ENCODE results near the gene NT5E.
"Not testable (repeated sequence)": the region's sequence is repeated elsewhere in the genome, so short reads cannot be mapped to it uniquely, and the experiment has no call there.

The NT5E gene

DNA sequence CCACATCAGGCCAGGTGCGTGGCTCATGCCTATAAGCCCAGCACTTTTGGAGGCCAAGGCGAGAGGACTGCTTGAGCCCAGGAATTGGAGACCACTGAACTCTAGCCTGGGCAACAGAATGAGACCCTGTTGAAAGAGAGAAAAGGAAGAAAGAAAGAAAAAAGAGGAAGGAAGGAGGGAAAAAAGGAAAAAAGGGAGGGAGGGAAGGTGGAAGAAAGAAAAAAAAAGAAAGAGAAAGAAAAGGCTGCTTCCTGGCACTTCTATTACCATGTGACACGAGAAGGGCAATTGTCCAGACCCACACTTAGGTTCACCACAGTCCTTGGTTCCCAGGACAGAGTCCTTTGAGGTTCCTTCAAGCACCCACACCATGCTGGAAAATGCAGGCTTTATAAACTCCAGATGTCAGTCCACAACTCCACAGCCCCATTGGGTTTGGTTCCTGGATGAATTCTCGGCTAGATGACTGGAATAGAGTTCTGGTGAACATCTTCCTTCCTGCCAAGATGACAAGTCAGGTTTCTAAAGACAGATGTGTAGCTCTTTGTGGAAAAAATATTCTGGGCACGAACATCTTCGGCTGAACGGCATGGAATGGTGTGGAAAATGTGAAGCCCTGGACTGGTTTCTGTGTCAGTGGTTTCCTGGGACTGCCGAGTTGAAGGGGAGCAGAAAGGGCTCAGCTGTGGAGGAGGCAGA, 32.5 kb downstream of the NT5E start:
- in situ Hi-C loops (cut with MboI; ENCODE audit: low pct_unique_long_range_greater_than_20kb, low sequenced_read_pairs): no loop called here
- no peak for DNase-seq

DNA sequence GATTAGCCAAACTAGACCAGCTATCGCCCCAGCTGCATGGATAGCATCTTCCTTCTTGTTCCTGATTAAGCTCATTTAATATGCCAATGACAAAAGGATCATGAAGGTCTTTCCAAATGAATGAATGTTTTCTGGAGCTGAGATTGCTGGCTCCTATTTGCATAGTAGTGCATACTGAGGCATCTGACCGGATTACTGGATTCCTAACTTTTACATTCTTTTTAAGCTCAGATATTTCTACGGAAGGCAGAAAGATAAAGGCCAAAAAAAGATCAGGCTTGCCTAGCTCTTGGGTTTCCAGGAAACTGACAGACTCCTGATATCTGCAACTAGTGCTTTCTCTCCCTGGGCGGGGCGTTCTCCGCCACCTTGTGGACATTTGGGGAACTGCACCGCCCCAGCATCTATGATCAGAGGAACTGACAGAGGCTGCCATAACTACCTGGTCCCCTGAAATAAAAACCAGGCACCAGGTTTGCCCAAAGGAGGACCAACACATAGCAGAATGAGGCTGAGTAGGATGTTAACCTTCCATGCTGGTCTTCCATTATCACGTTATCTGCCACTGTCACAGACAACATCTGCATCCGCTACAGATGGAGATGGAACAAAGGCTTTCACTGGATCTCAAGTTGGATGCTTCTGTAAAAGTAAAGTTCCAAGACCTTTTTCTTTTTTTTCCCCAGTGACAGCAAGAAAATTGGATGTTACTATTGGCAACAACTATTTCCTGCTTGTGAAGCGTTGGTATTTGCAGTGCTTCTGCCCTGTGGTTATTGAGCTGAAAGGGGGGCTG, 33.2 kb downstream of the NT5E start:
- DNase-seq: peak; percentile 76
- in situ Hi-C loops (cut with MboI; ENCODE audit: low pct_unique_long_range_greater_than_20kb, low sequenced_read_pairs): no loop called here

DNA sequence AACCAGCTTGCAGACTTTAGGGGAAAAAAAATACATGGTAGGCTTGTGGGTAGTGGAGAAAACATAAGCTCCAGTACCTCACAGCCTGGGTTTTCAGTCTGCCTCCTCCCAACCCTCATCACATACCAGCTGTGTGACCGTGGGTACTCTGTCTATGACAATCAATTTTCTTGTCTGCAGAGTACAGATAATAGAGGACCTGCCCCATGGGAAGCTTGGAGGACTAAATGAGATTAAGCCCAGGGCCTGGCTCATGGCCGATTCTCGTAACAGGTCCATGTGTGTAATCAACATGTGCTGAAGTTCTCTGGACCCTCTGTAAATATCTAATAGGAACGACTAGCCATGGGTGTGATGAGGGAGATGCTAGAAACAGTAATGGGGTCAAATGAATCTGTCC, 34.0 kb downstream of the NT5E start:
- in situ Hi-C loops (cut with MboI; ENCODE audit: low pct_unique_long_range_greater_than_20kb, low sequenced_read_pairs): no loop called here
- no peak for DNase-seq

DNA sequence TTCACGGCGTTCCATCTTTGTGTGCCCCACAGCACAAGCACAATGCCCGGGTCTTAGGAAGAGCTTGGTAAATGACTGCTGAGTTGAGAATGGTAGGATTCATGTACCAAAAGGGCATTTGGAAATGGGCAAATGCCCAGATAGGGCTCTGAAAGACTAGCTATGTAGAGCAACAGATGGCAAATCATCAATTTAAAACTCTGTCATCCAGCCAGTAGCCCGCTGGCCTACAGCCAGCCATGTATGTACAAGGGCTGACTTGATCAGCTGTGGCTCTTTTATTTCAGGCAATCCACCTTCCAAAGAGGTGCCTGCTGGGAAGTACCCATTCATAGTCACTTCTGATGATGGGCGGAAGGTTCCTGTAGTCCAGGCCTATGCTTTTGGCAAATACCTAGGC, 35.1 kb downstream of the NT5E start:
- in situ Hi-C loops (cut with MboI; ENCODE audit: low pct_unique_long_range_greater_than_20kb, low sequenced_read_pairs): no loop called here
- no peak for DNase-seq

DNA sequence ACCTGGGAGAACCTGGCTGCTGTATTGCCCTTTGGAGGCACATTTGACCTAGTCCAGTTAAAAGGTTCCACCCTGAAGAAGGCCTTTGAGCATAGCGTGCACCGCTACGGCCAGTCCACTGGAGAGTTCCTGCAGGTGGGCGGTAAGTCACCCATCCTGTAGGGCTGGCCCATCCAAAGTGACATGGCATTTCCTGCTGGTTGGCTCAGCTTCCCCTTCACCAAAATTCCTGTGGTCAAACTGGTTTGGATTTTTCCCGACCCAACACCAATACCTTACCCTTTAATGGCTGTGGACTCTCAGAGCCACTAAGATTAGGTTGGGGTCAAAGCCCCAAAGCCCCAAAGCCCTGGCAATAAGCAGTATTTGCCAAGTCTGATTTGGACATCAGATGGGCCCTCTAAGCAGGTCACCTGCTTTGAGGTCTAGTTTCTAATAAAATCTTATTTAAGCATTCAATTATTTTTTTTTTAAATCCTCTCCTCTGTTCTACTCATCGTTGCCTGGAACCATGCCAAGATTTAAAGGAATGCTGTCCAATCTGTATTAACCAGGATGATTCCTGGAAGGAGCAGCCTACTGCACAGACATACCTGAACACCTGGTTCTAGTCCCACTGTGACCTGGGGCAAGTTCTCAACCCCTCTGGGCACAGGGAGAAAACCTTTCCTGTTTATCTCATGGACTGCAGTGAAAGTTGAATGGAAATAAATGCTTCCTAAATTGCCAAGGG, 40.8 kb downstream of the NT5E start:
- in situ Hi-C loops (cut with MboI; ENCODE audit: low pct_unique_long_range_greater_than_20kb, low sequenced_read_pairs): no loop called here
- DNase-seq: no peak

DNA sequence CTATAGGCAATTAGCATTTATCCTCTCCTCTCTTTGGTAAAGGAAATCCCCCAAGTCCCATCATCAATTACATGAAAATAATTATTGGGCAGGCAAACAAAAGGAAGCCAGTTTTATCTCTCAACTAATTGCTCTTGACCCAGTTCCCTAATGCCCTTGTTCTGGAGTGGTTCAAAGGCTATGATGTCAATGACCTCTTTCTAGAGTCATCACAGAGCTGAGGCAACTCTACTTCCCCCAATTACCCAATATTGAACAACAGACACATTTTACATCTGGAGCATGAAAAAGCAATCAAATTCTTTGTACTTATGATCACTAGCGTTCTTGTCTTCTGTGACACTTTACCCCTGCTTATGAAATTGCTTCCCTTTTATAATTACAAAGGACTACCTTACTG, 43.5 kb downstream of the NT5E start:
- in situ Hi-C loops (cut with MboI; ENCODE audit: low pct_unique_long_range_greater_than_20kb, low sequenced_read_pairs): no loop called here

DNA sequence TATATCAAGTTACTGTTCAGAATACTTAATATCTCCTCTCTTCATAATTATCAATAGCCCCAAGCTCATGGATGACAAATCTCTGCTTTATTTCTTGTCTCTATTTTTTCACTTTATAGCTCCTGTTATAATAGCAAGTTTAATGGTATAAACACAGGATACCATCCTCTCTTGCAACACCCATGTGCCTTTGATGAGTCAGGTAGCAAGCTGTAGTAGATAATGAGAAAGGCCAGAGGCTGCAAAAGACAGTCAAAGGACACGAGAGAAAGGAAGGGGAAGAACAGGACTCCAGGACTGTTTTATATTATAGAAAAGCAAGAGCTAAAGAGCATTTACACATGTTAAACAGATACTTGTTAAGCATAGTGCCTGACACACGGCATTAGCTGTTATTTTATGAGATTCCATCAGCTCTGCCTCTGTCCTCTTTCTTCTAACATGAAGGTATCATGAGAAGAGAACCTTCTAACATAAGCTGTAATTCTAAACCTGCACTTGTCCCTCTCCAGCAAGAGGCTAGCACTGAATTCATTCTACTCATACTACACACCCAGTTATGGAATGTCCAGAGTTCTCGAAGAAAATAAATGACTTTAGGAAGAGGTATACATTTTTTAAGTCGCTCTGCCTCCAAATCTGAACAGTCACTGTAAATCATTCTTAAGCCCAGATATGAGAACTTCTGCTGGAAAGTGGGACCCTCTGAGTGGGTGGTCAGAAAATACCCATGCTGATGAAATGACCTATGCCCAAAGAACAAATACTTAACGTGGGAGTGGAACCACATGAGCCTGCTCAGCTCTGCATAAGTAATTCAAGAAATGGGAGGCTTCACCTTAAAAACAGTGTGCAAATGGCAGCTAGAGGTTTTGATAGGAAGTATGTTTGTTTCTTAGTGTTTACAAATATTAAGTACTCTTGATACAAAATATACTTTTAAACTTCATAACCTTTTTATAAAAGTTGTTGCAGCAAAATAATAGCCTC, 45.0 kb downstream of the NT5E start:
- in situ Hi-C loops (cut with MboI; ENCODE audit: low pct_unique_long_range_greater_than_20kb, low sequenced_read_pairs): no loop called here
- no peak for DNase-seq

More for the DNA sequence above, 43.5 kb downstream of the NT5E start:
- no peak for DNase-seq

DNA sequence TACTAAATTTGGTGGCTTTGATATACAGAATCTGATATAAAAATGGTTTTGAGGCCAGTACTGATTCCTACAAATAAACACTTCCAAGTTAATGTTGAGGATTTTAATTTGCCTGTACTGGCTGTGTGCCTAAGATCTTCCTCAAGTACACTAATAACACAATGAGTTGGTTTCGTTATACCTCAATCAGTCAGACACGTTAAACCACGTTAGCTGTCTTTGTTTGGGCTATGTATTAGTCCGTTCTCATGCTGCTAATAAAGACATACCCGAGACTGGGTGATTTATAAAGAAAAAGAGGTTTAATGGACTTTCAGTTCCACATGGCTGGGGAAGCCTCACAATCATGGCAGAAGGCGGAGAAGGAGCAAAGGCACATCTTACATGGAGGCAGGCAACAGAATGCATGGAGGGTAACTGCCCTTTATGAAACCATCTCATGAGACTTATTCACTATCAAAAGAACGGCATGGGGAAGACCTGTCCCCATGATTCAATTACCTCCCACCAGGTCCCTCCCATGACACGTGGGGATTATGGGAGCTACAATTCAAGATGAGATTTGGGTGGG, 46.2 kb downstream of the NT5E start:
- no peak for DNase-seq
- in situ Hi-C loops (cut with MboI; ENCODE audit: low pct_unique_long_range_greater_than_20kb, low sequenced_read_pairs): no loop called here

DNA sequence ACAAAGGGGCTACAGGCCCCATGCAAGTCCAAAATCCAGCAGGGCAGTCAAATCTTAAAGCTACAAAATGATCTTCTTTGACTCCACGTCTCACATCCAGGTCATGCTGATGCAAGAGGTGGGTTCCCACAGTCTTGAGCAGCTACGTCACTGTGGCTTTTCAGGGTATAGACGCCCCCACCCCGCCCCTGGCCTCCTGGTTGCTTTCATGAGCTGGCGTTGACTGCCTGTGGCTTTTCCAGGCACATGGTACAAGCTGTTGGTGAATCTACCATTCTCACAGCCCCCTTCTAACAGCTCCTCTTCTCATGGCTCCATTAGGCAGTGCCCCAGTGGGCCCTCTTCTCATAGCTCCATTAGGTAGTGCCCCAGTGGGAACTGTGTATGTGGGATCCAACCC, 47.0 kb downstream of the NT5E start:
- no peak for DNase-seq
- in situ Hi-C loops (cut with MboI; ENCODE audit: low pct_unique_long_range_greater_than_20kb, low sequenced_read_pairs): no loop called here

DNA sequence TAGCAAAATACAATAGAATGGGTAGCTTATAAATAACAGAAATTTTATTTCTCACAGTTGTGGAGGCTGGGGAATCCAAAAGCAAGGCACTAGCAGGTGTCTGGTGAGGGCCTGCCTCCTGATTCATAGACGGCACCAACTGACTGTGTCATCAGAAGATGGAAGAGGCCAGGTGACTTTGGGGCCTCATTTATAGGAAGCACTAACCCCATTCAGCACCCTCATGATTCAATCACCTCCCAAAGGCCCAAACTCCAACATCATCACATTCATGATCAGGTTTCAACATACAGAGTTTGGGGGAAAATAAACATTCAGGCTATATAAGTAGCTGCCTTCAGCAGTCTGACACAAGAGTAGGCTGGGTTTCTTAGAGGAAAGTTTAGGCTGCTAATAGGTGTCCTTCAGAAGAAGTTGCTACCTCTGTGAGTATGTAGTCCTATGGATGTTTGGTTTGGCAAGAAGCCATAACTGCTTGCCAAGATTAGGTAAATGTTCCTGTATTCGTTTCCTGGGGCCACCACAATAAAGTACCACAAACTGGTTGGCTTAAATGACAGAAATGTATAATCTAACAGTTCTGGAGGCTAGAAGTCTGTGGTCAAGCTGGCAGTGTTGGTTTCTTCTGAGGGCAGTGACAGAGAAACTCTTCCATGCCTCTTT, 48.8 kb downstream of the NT5E start:
- in situ Hi-C loops (cut with MboI; ENCODE audit: low pct_unique_long_range_greater_than_20kb, low sequenced_read_pairs): no loop called here
- peak; percentile 42 for DNase-seq

DNA sequence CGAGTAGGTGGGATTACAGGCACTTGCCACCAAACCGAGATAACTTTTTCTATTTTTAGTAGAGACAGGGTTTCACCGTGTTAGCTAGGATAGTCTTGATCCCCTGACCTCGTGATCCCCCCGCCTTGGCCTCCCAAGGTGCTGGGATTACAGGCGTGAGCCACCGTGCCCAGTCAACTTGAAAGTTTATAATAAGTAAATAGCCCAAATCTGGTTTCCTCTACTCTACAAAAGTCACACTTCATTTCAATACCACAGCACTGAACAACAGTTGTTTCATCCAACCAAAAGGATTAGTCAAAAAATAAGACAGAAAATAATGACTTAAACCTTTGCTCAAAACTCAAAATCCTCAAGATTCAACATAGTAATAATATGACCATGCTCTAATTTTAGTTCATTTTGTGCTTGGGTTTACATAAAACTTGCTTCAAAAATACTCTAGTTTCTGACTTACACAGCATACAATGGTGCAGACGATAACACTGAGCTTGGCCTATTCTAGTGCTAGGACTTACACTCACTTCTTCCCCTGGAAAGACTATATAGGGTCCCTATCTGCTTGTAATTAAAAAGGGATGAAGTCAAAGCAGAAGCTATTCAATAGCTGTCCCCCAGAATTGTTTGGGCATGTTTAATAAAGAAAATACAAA, 56.7 kb downstream of the NT5E start:
- in situ Hi-C loops (cut with MboI; ENCODE audit: low pct_unique_long_range_greater_than_20kb, low sequenced_read_pairs): no loop called here
- DNase-seq: no peak

DNA sequence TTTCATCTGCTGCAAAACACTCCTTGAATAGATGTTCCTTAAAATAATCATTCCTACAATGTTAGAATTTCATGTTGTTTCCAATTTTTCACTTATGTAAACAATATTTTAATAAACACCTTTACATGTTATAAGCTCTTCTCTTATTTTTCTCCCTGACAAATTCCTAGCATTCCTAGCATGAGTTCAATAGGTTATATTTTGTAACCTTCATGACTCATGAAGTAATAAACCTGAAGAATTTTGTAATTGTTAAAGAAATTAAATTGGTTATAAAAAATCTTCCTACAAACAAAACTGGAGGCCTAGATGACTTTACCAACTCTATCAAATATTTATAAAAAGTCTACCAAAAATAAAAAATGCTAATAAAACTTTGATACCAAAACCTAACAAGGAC, 66.3 kb downstream of the NT5E start:
- in situ Hi-C loops (cut with MboI; ENCODE audit: low pct_unique_long_range_greater_than_20kb, low sequenced_read_pairs): no loop called here
- no peak for DNase-seq

DNA sequence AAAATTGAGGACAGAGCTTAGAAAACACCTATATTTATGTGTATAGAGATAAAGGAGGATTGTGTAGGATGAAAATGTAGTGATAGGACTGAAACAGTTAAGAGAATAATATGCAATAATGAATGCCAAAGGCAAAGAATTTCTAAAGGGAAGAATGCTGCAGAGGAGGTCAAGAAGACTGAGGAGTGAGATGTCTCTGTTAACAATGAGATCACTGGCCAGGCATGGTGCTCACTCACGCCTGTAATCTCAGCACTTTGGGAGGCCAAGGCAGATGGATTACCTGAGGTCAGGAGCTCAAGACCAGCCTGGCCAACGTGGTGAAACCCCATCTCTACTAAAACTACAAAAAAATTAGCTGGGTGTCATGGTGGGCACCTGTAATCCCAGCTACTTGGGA, 74.4 kb downstream of the NT5E start:
- in situ Hi-C loops (cut with MboI; ENCODE audit: low pct_unique_long_range_greater_than_20kb, low sequenced_read_pairs); DNase-seq: not testable (repeated sequence)

DNA sequence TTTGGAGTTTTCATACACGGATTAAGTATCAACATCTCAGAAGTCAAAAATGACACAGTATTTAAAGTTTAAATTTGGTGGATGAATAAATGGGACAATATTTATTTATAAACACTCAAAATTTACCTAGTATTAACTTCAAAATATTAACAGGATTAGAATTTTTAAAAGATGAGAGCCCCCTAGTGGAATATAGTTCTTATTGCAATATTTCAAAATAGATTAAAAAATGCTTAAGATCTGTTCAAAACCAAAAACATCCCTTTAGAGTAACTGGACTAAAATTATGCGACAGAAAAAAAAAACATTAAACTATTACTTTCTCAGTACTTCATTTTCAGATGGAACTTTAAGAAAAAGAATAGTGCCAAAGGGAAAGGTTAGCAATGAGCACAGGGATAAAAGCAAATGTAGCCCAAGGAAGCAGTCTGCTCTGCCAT, 87.2 kb downstream of the NT5E start:
- DNase-seq: peak; percentile 11
- in situ Hi-C loops (cut with MboI; ENCODE audit: low pct_unique_long_range_greater_than_20kb, low sequenced_read_pairs): no loop called here

DNA sequence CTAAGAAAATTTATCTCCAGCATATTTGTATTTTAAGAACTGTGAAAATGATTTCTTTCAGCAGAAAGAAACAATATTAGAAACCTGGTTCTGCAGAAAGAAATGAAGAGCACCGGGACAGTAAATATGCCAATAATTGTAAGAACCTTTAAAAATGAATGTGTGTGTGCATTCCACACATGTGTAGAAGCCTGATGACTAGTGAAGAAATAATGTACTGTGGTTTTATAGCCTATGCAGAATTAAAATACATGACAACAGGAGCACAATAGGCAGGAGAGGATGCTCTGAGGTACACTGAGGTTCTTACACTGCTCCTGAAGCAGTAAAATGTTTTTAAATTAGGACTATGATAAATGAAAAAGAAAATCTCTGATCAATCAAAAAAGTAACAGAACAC, 94.9 kb downstream of the NT5E start:
- in situ Hi-C loops (cut with MboI; ENCODE audit: low pct_unique_long_range_greater_than_20kb, low sequenced_read_pairs): no loop called here
- DNase-seq: no peak

Data from KBM-7 (cell line).